WTC11 (cell line): ENCODE data around the gene CRLF1. TPM values are rescaled to one million over a fixed set of nuclear protein-coding genes. Genes with fewer than 3 reads are reported as not detected.

ENCODE experiments used
- ATAC-seq: fragments of 200-7000 bp; cut with Tn5 transposase; 2 replicates; pipeline ENCODE4 v1.10.0; 2021; ENCODE audit warnings: mild to moderate bottlenecking, moderate library complexity
- CTCF ChIA-PET: fragments of 300-600 bp; sonication (Branson Sonifier 250); formaldehyde crosslinking; loops from one replicate; lab custom pipeline; 2021; ENCODE audit warnings: antibody characterized with exemption; lab: Charles Lee
- POLR2A ChIA-PET: fragments of 350-600 bp; sonication (Branson Sonifier 250); formaldehyde crosslinking; loops from one replicate; lab custom pipeline; 2021; ENCODE audit warnings: antibody characterized with exemption; lab: Charles Lee
- DNase-seq: peaks from one replicate; pipeline ENCODE4 v3.0.0; 2021; ENCODE audit warnings: low spot score
- H3K27ac Mint-ChIP-seq: 2 replicates; pipeline ENCODE4 v1.8.0; 2021; ENCODE audit warnings: mixed read lengths
- H3K27me3 Mint-ChIP-seq: 2 replicates; pipeline ENCODE4 v1.8.0; 2021; ENCODE audit warnings: low read depth, mild to moderate bottlenecking, moderate library complexity, mixed read lengths
- H3K36me3 Mint-ChIP-seq: 2 replicates; pipeline ENCODE4 v1.8.0; 2021; ENCODE audit warnings: mixed read lengths
- H3K4me1 Mint-ChIP-seq: 2 replicates; pipeline ENCODE4 v1.8.0; 2022; ENCODE audit warnings: mixed read lengths
- H3K4me3 Mint-ChIP-seq: 2 replicates; pipeline ENCODE4 v1.8.0; 2021; ENCODE audit warnings: mild to moderate bottlenecking, moderate library complexity, mixed read lengths
- H3K9me3 Mint-ChIP-seq: 2 replicates; pipeline ENCODE4 v1.8.0; 2021; ENCODE audit warnings: mixed read lengths
- ERG ChIP-seq: fragments of 250-450 bp; sonication (Bioruptor Pico); IDR thresholded peaks from 2 replicates; pipeline ENCODE4 v1.8.0; 2021; ENCODE audit warnings: mild to moderate bottlenecking
- FOXP1 ChIP-seq: sonication (generic); formaldehyde crosslinking; IDR thresholded peaks from 2 replicates; pipeline ENCODE4 v1.8.0; 2022; ENCODE audit warnings: missing genetic modification reagents, mild to moderate bottlenecking, moderate library complexity, borderline replicate concordance
- MXD4 ChIP-seq: fragments of 250-450 bp; sonication (Bioruptor Pico); IDR thresholded peaks from 2 replicates; pipeline ENCODE4 v1.8.0; 2021; ENCODE audit warnings: mild to moderate bottlenecking, moderate library complexity, borderline replicate concordance
- PRDM15 ChIP-seq: sonication (generic); formaldehyde crosslinking; IDR thresholded peaks from 2 replicates; pipeline ENCODE4 v1.8.0; 2022; ENCODE audit warnings: missing genetic modification reagents
- PREB ChIP-seq: sonication (generic); formaldehyde crosslinking; IDR thresholded peaks from 2 replicates; pipeline ENCODE4 v1.8.1; 2022; ENCODE audit warnings: mild to moderate bottlenecking, missing genetic modification reagents, moderate library complexity, borderline replicate concordance
- TP53 ChIP-seq: sonication (generic); formaldehyde crosslinking; IDR thresholded peaks from 2 replicates; pipeline ENCODE4 v1.8.1; 2023; ENCODE audit warnings: mild to moderate bottlenecking, missing genetic modification reagents
- ZNF121 ChIP-seq: sonication (generic); formaldehyde crosslinking; IDR thresholded peaks from 2 replicates; pipeline ENCODE4 v1.8.0; 2023; ENCODE audit warnings: missing genetic modification reagents
- ZNF219 ChIP-seq: sonication (generic); formaldehyde crosslinking; IDR thresholded peaks from 2 replicates; pipeline ENCODE4 v1.8.0; 2023; ENCODE audit warnings: missing genetic modification reagents, mild to moderate bottlenecking, borderline replicate concordance
- ZNF281 ChIP-seq: sonication (generic); formaldehyde crosslinking; IDR thresholded peaks from 2 replicates; pipeline ENCODE4 v1.8.0; 2023; ENCODE audit warnings: mild to moderate bottlenecking, missing genetic modification reagents
- ZNF396 ChIP-seq: fragments of 250-450 bp; sonication (Bioruptor Pico); IDR thresholded peaks from 2 replicates; pipeline ENCODE4 v1.8.0; 2021; ENCODE audit warnings: mild to moderate bottlenecking, moderate library complexity, borderline replicate concordance
- total RNA-seq: library from RNA; stranded (reverse); gene quantifications from 3 replicates; pipeline ENCODE4 v1.2.3, GENCODE V29; 2021
- TF ChIP-seq, protein P1 (sequence below): sonication (generic); formaldehyde crosslinking; IDR thresholded peaks from 2 replicates; pipeline ENCODE4 v1.8.0; 2023; ENCODE audit warnings: missing genetic modification reagents, mild to moderate bottlenecking, borderline replicate concordance
- TF ChIP-seq, protein P2 (sequence below): sonication (generic); formaldehyde crosslinking; IDR thresholded peaks from 2 replicates; pipeline ENCODE4 v1.8.1; 2023; ENCODE audit warnings: mild to moderate bottlenecking, missing genetic modification reagents, moderate library complexity
- TF ChIP-seq, protein P3 (sequence below): sonication (generic); formaldehyde crosslinking; IDR thresholded peaks from 2 replicates; pipeline ENCODE4 v1.8.1; 2023; ENCODE audit warnings: mild to moderate bottlenecking, moderate library complexity, missing genetic modification reagents
- TF ChIP-seq, protein P4 (sequence below): sonication (generic); formaldehyde crosslinking; IDR thresholded peaks from 2 replicates; pipeline ENCODE4 v1.8.0; 2023; ENCODE audit warnings: missing genetic modification reagents

The CRLF1 gene
- total RNA-seq, 1 experiment from 2014 or later, result 36.4 TPM

DNA sequence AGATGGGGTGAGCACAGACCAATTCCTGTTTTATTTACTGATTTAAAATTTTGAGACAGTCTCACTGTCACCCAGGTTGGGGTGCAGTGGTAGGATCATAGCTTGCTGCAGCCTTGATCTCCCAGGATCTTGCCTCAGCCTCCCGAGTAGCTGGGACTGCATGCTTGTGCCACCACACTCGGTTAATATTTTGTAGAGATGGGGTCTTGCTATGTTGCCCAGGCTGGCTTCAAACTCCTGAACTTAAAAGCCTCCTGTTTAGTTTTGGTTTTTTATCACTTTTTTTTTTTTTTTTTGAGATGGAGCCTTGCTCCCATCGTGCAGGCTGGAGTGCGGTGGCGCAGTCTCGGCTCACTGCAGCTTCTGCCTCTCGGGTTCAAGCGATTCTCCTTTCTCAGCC lies 30.2 kb downstream of the CRLF1 start:
- Mint-ChIP-seq H3K4me1 (peaks cover 14% of the 10 kb centered on the region), H3K4me3 (no peak overlapping the region), H3K27ac (no peak overlapping the region), H3K9me3 (no peaks in the 10 kb centered on the region)
- CTCF ChIA-PET, result interaction anchor here (1.2 to 1.5 kb wide), 2 partner anchors 11 to 87 kb away, joined by 4 read pairs; no protein-coding TSS in a partner anchor
- TF ChIP-seq ZNF219 (CRISPR knock-in tag) (no peak), FOXP1 (CRISPR knock-in tag) (no peak), PRDM15 (CRISPR knock-in tag) (no peak), ZNF121 (CRISPR knock-in tag) (peak; percentile 51; the same call in 1 of the 2 replicates), ERG (CRISPR knock-in tag) (no peak), MXD4 (CRISPR knock-in tag) (no peak)
- TF ChIP-seq, all 79 proteins: peak for 1
- POLR2A ChIA-PET, result no interaction called here
- no peak for ATAC-seq
- H3K27me3 Mint-ChIP-seq, result no peaks in the 10 kb centered on the region
- DNase-seq, result no peak
- H3K36me3 Mint-ChIP-seq, result peaks cover 46% of the 10 kb centered on the region

- H3K27me3 Mint-ChIP-seq, result no peaks in the 10 kb centered on the region
- CTCF ChIA-PET, result no interaction called here
- no peak for ATAC-seq
- POLR2A ChIA-PET, result no interaction called here
- peak overlapping the region; percentile 33; the same call in 1 of the 2 replicates for H3K4me3 Mint-ChIP-seq
- DNase-seq, result no peak
- TF ChIP-seq ZNF281 (CRISPR knock-in tag) (no peak), TP53 (CRISPR knock-in tag) (no peak), PREB (CRISPR knock-in tag) (no peak), ZNF396 (no peak)
- TF ChIP-seq, protein P1, sequence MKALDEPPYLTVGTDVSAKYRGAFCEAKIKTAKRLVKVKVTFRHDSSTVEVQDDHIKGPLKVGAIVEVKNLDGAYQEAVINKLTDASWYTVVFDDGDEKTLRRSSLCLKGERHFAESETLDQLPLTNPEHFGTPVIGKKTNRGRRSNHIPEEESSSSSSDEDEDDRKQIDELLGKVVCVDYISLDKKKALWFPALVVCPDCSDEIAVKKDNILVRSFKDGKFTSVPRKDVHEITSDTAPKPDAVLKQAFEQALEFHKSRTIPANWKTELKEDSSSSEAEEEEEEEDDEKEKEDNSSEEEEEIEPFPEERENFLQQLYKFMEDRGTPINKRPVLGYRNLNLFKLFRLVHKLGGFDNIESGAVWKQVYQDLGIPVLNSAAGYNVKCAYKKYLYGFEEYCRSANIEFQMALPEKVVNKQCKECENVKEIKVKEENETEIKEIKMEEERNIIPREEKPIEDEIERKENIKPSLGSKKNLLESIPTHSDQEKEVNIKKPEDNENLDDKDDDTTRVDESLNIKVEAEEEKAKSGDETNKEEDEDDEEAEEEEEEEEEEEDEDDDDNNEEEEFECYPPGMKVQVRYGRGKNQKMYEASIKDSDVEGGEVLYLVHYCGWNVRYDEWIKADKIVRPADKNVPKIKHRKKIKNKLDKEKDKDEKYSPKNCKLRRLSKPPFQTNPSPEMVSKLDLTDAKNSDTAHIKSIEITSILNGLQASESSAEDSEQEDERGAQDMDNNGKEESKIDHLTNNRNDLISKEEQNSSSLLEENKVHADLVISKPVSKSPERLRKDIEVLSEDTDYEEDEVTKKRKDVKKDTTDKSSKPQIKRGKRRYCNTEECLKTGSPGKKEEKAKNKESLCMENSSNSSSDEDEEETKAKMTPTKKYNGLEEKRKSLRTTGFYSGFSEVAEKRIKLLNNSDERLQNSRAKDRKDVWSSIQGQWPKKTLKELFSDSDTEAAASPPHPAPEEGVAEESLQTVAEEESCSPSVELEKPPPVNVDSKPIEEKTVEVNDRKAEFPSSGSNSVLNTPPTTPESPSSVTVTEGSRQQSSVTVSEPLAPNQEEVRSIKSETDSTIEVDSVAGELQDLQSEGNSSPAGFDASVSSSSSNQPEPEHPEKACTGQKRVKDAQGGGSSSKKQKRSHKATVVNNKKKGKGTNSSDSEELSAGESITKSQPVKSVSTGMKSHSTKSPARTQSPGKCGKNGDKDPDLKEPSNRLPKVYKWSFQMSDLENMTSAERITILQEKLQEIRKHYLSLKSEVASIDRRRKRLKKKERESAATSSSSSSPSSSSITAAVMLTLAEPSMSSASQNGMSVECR (CRISPR knock-in tag), result no peak
- TF ChIP-seq, protein P2, sequence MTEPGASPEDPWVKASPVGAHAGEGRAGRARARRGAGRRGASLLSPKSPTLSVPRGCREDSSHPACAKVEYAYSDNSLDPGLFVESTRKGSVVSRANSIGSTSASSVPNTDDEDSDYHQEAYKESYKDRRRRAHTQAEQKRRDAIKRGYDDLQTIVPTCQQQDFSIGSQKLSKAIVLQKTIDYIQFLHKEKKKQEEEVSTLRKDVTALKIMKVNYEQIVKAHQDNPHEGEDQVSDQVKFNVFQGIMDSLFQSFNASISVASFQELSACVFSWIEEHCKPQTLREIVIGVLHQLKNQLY, result no peak
- TF ChIP-seq, protein P3, sequence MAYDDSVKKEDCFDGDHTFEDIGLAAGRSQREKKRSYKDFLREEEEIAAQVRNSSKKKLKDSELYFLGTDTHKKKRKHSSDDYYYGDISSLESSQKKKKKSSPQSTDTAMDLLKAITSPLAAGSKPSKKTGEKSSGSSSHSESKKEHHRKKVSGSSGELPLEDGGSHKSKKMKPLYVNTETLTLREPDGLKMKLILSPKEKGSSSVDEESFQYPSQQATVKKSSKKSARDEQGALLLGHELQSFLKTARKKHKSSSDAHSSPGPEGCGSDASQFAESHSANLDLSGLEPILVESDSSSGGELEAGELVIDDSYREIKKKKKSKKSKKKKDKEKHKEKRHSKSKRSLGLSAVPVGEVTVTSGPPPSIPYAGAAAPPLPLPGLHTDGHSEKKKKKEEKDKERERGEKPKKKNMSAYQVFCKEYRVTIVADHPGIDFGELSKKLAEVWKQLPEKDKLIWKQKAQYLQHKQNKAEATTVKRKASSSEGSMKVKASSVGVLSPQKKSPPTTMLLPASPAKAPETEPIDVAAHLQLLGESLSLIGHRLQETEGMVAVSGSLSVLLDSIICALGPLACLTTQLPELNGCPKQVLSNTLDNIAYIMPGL (CRISPR knock-in tag), result no peak
- TF ChIP-seq, protein P4, sequence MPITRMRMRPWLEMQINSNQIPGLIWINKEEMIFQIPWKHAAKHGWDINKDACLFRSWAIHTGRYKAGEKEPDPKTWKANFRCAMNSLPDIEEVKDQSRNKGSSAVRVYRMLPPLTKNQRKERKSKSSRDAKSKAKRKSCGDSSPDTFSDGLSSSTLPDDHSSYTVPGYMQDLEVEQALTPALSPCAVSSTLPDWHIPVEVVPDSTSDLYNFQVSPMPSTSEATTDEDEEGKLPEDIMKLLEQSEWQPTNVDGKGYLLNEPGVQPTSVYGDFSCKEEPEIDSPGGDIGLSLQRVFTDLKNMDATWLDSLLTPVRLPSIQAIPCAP (CRISPR knock-in tag), result no peak
- TF ChIP-seq, all 79 proteins: peak for 0
- Mint-ChIP-seq H3K4me1 (peaks cover 16% of the 10 kb centered on the region), H3K36me3 (peaks cover 48% of the 10 kb centered on the region), H3K27ac (no peak overlapping the region), H3K9me3 (no peaks in the 10 kb centered on the region)
Measured at GRCh38 chr19:18574691-18575291, 31.8 kb downstream of the CRLF1 start.
